Lung microvascular endothelial cell (primary cell): ENCODE results near the gene MYO1D. TPM values are rescaled to one million over a fixed set of nuclear protein-coding genes. Genes with fewer than 3 reads are reported as not detected.

Source experiments
- DNase-seq, 2 donors: peaks; one replicate each; pipeline versions ENCODE4 v3.0.0 to v3.0.0-alpha.2; 2010; ENCODE audit warnings: low read depth in 2 of 2
- total RNA-seq: library from RNA; depleted of rRNA; stranded (reverse); fragments of >200 nt; gene quantifications from 2 replicates; pipeline ENCODE4 v1.2.1, GENCODE V29; 2014

MYO1D gene
- total RNA-seq, 1 donor from 2014 or later, result 56.3 TPM

DNA sequence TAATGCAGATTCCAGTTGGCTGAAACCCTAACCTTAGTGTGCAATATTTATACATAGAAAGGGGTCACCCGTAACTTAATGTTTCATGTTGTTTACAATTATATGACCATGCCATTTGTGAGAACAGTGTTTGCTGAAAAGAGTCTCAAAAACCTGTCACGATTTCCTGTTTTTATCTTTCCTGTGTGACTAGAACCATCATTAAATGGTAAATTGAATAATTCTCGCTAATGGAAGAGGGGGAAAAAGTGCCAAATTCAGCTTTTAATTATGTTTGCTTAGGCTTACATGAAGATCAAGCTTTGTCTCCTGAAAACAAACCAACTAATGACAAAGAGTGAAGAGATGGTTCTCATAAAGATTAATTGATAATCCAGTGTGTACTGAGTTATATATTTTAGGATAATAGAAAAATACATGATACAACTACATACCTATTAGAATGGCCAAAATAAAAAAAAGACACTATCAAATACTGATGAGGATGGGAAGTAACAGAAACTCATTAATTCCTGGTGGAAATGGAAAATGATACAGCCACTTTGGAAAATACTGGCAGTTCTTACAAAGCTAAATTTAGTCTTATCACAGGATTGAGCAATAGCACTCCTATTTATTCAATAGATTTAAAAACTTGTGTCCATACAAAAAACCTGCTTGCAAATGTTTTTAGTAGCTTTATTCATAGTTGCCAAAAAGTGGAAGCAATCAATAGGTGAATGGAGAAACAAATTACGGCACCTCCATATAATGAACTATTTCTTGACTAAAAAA is 248.5 kb downstream of the MYO1D start:
- peak in 1 of 2 donors; percentile 50 for DNase-seq

DNA sequence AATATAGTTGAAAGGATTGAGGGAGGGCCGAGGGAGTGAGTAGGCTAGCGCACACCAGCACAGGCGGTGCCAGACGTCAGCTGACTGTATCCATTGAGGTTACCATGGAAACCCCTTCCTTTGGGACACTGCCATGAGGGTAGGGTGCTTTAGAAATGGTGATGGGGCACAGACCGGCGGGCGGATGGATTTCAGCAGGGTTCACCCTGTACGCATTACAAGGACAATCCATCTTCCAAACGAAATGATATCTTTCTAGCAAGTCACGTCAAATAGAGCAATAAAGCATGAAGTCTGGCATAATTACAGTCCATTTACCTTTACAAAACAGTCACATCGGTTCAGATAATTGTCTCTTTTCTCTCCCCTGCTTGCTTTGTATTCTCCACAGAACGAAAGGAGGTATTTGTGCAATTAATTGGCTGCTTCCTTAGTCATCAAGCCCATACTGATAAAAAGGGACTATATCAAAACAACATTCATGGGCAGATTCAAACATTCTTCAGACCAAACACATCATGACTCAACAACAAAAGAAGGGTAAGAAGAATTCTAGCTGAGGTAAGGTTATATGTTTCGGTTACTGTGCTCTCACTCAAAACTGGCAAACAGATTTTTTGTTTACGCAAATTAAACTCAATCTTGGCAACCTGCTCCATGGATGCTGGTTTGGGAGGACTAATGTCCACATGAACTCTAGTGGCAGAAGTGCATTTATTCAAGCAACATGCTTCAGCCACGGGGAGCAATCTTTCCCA is 249.5 kb downstream of the MYO1D start:
- DNase-seq, result no peak

DNA sequence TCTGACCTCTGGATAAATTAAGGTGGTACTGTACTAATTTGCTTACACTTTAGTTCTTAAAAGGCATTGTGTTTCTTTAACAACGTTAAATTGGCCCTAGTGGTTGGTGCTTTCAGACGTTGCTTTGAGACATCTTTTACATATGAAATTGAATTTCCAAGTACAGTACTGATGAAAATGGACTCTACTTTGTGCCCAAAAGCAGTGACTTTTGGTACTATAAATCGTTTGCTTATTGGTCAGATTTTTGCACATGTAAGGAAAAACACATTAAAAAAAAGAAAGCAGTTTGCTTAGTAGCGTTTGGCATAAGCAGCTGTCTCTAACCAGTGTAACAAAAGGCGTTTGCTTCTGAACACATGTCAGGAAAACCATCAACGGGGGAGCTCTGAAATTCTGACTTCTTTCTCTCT is 250.5 kb downstream of the MYO1D start:
- no peak for DNase-seq

DNA sequence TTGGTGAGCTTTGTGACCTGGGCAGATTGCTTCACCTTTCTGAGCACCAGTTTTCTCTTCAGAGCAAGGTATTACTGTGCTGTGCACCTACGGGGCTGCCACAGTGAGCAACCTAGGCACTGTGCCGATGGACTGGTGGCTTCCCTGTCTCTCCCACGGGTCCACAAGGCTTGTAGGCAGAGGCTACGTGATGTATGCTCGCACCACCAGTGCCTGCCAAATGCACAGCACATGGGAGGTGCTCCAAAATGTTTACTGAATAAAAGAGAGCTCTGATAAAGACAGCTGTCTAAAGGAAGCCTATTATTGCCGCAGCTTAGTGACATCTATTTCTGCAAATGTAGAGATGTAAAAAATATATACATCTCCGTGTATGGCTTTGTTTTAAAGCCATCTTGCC is 251.0 kb downstream of the MYO1D start:
- no peak for DNase-seq

DNA sequence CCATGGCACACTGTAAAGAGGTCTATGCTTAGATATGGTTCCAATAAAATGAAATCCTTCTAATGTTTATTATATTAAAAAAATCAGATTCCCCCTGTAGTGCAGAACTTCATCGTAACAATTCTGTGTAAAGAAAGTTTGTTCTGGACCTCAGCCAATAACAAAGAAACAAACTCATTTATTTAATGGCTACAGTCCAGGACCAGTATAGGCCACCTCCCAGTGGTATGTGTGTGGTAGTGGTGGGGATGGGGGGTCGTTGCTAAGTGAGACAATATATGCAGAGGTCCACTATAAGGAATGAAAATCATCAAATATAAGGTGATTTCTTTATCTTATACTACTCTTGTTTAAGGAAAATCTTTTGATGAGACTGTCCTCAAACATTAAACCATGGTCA is 253.7 kb downstream of the MYO1D start:
- peak; percentile 34 to 64 for DNase-seq

DNA sequence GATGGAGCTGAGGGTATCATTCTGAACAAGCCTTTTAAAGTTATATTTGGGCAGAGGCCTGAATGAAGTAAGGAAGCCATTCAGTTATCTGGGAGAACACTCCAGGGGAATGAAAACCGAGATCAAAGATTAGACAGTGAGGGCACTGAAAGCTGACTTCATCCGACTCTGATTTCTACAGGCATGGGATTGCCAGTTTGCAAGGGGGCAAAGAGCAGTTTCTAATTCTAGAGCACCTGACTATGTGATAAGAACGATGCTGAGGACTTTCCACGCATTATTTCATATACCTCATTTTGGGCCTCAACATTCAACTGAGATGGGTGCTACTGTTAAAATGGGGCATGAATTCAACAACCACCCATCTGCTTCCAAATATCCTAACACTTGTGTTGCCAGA is 254.4 kb downstream of the MYO1D start:
- DNase-seq, result no peak

DNA sequence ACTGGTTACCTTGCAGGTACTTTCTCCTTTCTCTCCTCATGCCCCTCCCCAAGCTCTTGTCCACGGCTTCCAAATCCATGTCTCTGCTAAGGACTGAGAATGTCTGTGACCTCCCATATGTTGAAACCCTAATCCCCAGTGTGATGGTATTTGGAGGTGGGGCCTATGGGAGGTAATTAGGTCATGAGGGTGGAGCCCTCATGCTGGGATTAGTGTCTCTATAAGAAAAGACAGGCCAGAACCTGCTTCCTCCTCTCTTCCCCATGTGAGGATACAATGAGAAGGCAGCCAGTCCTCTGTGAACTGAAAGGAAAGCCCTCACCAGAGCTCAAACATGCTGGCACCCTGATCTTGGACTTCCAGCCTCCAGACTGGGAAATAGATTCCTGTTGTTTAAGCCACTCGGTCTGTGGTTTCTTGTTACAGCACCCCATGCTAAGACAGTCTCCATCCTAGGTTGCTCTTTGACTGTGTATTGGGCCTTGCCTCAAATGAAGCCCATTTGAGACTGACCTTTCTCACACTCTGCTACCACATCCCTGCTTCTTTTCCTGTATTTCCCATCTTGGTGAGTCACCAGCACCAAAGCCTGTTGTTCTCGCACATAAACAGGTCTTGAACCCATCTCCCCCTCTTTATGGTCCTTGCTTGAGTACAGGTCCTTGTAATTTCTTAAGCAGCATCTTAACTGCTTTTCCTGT is 255.2 kb downstream of the MYO1D start:
- DNase-seq, result peak in 1 of 2 donors; percentile 82

DNA sequence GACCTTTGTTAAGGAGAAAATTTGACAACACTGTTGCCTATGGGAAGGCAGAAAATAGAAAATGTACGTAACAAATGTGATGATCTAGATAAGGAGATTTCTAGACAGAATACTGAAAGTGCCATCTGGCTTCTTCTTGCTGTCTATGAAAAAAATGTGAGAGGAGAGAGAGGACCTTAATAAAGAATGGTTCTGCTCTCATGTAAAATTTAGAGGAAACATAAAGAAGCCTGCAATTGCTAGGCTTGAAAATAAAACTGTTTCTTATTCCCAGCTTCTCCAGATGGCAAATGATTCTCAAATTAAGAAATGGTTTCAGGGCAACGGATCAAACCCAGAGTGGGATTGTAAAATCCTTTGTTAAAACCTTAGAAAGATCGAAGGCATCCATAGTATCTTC is 261.6 kb downstream of the MYO1D start:
- no peak for DNase-seq

DNA sequence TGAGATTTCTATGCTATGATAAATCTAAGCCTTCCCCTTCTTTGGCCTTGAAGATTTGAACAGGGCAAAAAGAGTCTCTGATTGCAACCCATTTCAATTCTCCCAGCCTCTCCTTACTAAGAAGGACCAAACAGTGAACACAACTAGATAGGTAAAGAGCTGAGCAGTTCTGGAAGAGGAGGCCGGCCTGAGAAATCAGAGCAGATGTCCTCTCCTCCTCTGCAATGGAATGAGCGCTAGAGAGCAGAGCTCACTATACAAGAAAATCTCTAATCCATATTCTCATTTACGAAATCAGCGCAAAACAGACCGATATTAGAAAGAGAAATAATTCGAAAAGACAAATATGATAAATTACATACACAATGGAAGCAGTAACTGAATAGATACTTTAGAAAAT is 266.0 kb downstream of the MYO1D start:
- DNase-seq, result no peak

DNA sequence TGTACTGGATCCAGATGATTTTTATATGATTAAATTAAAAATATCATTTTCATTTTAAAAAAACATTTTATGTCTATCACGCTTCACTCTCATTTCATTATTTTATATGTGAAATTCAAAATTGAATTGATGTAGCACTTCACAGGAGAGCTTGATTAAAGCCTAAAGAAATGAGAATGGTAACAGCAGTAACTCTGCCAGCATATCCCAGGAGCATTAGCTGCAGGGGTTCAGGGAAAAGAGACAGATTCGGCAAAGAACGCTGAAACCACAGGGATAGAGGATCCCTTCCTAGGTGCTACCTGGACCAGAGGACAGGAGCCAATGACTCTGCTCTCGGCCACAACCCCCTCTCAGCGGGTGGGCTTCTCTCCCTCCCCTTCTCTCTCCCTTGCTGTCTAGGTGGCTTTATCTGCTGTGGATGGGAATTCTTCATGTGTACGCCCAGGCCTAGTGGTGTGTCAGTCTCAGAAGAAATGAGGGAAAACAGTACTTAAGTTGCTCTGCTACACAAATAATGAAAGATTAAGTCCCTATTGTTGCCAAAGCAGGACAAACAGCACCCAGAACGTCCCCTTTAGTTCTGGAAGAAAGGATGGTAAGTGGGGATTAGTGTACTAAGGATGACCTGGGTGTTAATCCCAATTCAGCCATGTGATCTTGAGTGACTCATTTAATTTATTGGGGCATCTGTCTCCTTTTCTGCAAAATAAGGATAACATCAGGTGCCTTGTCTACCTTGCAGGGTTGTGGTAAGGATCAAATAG is 266.9 kb downstream of the MYO1D start:
- no peak for DNase-seq

DNA sequence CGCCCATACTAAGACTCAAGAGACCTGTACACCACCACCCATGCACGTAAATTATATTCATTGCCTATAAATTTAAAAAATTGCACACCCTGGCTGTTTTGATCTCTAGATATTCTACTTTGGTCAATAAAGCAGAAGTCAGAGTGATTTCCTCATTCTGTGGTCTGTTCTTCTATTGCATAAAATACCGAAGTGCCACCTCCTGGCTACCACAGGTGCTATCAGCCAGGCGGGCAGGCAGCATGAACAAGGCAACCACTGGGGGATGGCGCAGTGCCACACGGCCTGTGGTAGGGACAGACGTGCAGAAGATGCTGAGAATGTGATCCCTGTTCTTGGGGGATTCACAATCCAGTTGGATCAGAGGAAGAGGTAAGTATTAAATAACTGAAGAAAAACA is 267.8 kb downstream of the MYO1D start:
- peak; percentile 14 to 30 for DNase-seq

DNA sequence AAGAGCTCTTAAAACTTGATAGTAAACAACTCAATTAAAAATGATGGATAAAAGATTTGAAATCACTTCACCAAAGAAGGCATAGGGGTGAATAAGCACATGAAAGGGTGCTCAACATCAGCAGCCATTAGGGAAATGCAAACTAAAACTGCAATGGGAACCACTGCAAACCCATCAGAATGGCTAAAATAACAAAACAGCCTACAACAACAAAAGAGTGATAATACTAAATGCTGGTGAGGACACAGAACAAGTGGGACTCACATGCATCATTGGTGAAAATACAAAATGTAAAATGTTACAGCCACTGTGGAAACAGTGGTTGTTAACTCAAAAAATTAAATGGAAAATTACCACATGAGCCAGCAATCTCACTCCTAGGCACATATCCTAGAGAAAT is 268.7 kb downstream of the MYO1D start:
- no peak for DNase-seq

DNA sequence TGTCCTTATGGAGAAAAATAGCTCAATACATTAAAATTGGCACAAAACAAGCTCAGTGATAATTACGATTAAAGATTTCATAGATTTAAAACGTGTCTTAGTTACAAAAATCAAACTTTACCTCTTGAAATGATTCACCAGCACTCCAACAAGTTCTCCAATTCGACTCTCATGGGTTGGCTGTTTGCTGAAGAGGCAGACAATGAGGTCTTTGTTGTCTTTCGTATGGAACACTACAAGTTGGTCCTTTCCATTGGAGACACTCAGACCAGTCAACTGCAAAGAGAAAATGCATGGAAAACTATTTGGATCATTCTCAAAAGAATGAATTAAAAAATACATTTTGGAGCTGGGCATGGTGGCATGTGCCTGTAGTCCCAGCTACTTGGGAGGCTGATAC is 272.0 kb downstream of the MYO1D start:
- DNase-seq, result no peak

DNA sequence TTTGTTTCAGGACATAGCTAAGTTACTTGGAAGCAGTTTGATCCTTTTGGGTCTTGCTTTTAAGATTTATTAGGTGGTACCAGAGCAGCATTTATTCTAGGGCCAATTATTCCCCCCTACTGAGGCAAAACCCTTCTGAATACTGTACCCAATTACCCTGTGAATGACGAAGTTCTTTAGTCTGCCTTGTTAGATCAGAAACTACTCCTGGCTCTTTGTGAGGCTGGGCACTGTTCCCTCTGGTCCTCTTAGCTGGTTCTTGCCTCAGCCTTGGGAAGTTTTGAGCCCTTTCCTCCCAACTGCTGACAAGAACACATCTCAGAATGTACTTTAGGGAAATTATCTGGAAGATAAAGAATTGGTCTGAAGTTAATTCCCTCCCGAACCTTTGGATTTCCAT is 274.5 kb downstream of the MYO1D start:
- no peak for DNase-seq

DNA sequence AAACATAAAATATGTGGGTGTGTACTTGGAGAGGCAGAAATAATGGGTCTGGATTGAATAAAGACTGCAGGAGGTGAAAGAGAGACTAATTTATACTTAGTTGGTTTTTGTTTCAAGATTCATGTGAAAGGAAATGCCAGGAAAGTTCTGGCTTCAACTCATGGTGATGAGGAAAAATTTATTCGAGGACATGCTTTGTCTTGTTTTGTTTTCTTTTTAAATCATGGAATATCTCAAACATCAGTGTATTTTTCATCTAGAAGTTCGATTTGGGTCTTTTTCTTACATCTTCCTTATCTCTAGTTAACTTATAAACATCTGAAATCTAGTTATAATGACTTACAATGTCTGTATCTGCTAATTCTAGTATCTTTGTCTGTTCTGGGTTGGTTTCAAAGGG is 275.1 kb downstream of the MYO1D start:
- peak in 1 of 2 donors; percentile 30 for DNase-seq

DNA sequence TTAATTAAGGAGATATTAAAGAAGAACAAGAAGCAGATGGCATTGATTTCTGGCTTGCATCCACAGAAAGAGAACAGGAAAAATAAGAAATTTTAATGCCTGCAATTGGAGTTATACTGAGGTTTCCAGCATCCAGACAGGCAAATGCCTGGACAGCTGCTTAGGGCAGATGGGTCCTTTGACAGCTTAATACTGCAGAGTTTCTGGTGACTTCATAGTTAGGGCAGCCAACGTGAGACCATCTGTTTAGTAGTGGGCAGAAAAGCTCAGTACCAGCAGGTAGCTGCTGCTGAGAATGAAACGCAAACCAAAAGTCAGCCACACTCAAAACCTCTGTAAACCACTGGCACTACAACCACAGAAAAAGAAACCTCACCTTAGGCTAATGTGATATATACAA is 280.3 kb downstream of the MYO1D start:
- DNase-seq, result no peak

DNA sequence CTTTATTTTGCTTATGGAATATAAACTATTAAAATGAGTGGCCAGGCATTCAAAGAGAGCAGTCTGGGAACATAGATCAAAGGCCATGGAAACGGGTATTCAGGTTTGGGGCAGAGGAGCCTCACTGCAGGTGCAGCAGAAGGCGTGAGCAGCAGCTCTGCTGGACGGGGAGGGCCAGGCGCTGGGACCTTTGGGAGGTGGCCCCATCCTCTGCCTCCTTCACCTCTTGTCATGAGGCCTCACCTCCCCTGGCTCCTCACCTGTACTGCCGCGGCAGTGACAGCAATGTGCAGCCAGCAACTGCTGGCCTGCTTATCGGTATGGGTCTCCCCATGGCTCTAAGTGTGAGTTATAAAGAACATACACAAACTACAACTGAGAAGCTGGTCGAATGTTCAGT is 280.7 kb downstream of the MYO1D start:
- no peak for DNase-seq

DNA sequence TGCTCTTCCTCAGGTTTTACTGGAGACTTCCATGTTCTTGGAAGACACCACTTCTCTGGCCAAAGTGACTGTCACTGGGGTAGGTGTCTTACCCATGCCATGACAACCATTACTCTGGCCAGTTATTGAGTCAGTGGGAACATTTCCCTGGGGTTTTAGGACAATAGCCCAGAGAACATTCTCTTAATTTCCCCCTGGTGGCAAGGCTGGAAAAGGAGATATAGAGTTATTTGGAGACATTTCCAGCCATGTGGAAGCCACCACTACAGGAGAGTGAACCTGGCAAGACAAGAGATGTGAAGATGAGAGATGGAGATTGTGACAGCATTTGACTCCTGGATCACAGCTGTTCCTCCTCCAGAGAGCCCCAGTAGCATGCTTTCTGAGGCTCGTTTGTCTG is 283.9 kb downstream of the MYO1D start:
- DNase-seq, result no peak

DNA sequence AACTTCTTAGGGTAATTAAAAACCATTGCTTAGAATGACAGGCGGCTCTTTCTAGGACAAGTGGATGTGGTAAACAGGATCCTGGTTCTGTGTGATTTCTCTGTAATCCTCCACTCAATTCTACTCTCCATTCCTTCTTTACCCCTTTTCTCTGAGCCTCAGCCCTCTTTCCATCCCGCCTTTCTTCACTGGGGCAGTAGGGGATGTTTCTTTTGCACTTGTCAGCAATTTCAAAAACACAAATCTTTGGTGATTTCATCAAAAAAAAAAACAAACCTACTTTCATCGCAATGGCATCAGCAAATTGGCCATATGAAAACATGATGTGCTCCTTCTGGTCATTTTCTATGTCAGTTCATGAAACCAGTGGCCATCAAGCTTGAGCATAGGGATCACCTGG is 285.5 kb downstream of the MYO1D start:
- no peak for DNase-seq

DNA sequence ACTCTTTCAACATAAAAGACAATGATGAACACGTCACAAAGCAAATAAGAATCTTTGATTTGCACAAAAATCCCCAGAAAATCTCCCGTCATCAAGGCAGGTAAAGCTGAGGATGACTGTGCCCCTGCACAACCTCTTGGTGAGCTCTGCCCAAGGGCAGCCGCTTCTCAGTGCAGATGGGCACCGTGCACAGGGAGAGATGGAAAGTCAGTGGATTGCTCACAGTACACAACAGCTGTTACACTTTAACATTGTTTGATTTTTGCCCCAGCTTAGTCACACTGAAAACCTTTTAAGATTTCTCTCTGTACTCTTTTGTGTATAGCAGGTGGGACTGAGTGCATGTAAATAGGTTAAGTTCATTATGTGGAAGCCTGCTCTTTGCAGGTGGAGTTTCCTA is 285.9 kb downstream of the MYO1D start:
- no peak for DNase-seq

DNA sequence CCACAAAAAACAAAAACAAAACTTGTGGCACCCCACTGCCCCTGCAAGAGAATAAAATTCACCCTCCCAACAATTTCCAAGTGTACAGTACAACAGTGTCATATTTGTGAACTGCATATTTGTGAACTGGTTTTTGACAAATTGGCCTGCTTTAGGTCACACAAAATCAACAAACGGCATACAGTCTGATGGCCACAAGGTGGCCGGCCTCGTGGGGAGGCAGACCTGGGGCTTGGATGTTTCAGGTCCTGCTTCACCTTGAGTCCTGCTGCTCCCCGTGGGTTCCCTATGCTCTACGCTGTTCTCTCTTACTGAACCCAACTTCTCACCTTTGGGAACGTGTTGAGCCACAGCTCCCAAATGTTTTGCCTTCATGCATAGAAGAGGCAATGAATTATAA is 287.9 kb downstream of the MYO1D start:
- DNase-seq, result peak; percentile 10 to 26

DNA sequence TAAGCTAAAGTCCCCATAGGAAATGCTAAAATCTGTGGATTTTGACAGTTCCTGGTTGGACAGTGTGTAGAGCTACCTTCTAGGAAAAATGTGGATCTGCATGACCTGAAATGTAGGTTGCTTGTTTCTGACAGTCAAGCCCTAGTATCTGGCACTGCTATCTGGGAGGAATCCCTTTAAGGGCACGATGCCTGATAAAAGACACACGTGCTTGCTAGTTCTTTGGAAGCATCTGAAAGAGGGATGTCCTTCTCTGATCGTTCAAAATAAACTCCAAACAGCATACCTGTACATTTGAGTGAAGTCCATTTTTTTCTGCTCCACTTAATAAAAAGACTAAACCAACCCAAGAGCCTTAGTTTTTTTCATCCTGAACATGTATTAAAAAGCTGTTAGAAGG is 288.8 kb downstream of the MYO1D start:
- no peak for DNase-seq
